ENCODE results near the gene PPP1R13B.

DNA sequence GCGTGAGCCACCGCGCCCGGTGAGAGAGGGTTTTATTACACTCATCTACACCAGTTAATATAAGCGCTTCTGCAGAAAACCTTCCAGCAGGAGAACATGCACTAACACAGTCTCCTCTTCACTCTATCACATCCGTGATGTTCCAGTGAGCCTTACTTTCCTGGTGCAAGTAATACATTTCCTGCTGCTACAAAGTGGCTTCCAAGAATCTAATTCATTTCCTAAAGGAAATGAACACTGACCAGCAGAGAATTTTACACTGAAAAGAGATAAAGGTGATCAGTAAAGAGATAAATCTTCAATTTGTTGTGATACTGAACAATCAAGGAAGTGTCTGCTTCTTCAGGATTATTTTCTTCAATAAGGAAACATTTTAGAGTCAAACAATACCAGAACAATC, 92.3 kb downstream of the PPP1R13B start:
- TF ChIP-seq, protein P1, sequence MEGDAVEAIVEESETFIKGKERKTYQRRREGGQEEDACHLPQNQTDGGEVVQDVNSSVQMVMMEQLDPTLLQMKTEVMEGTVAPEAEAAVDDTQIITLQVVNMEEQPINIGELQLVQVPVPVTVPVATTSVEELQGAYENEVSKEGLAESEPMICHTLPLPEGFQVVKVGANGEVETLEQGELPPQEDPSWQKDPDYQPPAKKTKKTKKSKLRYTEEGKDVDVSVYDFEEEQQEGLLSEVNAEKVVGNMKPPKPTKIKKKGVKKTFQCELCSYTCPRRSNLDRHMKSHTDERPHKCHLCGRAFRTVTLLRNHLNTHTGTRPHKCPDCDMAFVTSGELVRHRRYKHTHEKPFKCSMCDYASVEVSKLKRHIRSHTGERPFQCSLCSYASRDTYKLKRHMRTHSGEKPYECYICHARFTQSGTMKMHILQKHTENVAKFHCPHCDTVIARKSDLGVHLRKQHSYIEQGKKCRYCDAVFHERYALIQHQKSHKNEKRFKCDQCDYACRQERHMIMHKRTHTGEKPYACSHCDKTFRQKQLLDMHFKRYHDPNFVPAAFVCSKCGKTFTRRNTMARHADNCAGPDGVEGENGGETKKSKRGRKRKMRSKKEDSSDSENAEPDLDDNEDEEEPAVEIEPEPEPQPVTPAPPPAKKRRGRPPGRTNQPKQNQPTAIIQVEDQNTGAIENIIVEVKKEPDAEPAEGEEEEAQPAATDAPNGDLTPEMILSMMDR (IDR thresholded peaks at IDR 0.05), result no peak
- no peak for TF ChIP-seq POLR2A (IDR thresholded peaks at IDR 0.05)

Measured in adrenal gland (tissue), 5 donors.